ENCODE measurements around the gene PHC3. TPM values are rescaled to one million over a fixed set of nuclear protein-coding genes. Genes with fewer than 3 reads are reported as not detected.

PHC3 gene
- total and polyA plus RNA-seq, 2 of the 13 experiments (the other 11 are each of a cell fraction or from before 2014, with no cell fraction given): 24.1 to 49.0 TPM

DNA sequence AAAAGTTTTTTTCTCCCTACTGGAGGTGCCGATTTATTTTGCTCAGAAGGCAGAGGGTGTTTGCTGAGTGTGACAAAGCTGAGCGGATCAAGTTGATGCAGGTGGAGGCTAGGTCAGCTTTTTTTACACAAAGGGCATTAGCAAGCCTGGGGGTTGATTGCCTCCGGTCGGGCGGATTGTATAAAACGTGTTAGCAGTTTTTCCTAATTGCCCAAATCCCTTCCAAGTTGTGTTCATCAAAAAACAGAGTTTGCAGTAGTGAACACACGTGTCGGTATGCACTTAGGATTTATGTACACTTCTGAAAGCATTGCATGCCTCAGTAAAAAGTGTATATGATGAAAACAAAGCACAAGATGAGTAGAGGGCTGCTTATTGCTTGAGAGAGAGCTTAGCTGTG, 141.1 kb downstream of the PHC3 start (continued):
- no peak for TF ChIP-seq NAIF1 (CRISPR knock-in tag; IDR thresholded peaks at IDR 0.05; ENCODE audit: borderline replicate concordance)
- TF ChIP-seq, protein P1, sequence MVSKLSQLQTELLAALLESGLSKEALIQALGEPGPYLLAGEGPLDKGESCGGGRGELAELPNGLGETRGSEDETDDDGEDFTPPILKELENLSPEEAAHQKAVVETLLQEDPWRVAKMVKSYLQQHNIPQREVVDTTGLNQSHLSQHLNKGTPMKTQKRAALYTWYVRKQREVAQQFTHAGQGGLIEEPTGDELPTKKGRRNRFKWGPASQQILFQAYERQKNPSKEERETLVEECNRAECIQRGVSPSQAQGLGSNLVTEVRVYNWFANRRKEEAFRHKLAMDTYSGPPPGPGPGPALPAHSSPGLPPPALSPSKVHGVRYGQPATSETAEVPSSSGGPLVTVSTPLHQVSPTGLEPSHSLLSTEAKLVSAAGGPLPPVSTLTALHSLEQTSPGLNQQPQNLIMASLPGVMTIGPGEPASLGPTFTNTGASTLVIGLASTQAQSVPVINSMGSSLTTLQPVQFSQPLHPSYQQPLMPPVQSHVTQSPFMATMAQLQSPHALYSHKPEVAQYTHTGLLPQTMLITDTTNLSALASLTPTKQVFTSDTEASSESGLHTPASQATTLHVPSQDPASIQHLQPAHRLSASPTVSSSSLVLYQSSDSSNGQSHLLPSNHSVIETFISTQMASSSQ (IDR thresholded peaks at IDR 0.05; ENCODE audit: low read depth): no peak
- TF ChIP-seq, protein P1 (CRISPR knock-in tag; IDR thresholded peaks at IDR 0.05; ENCODE audit: borderline replicate concordance): no peak

DNA sequence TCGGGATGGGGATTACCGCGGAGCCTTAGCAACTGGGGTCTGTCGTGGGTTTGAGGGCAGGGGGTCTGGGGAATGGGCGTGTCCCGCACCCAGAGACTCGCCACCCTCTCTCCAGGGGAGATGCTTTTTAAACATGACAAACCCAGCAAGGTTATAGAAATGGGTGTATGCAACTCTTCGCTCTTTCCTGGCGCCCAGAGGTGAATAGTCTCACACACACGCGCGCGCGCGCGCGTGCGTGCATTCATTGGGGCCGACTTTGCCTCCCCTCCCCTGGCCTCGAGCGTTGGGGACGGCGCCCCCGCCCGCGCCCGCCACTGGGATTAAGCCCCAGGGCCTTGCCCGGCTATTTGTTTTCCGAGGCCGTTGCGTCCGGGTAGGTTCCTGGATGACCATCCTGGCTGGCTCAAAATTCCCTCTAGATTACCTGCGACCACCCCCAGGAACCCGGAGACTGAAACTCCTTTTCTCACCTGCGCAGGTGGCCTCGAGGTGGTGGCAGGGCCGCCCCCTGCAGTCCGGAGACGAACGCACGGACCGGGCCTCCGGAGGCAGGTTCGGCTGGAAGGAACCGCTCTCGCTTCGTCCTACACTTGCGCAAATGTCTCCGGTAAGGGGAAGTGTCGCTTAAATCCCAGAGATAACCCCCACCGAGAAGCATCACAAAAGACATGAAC, 143.0 kb downstream of the PHC3 start:
- Histone ChIP-seq H3K27me3 (ENCODE audit: control insufficient read depth in 1 of 2, insufficient read depth in 2 of 2, low read length in 2 of 2) (no peaks in the 10 kb centered on the region; a peak in 1 of 5 replicates), H4K20me1 (ENCODE audit: insufficient read depth, low read length) (no peaks in the 10 kb centered on the region), H3K4me2 (ENCODE audit: low read depth, low read length) (peak overlapping the region; percentile 95), H2AFZ (ENCODE audit: low read length) (no peak overlapping the region), H3K9ac (ENCODE audit: insufficient read depth, low read depth, low read length) (peak overlapping the region; percentile 56), H3K9me3 (ENCODE audit: low read length) (no peaks in the 10 kb centered on the region), H3K36me3 (replicated peaks in 1 of 2; ENCODE audit: control insufficient read depth in 1 of 2, insufficient read depth in 2 of 2, low read length in 2 of 2) (no peaks in the 10 kb centered on the region), H3K4me1 (ENCODE audit: insufficient read depth, low read length) (no peaks in the 10 kb centered on the region), H3K27ac (ENCODE audit: extremely low read length, insufficient read depth, low read length) (peak overlapping the region; percentile 34), H3K79me2 (ENCODE audit: insufficient read depth, low read length) (no peaks in the 10 kb centered on the region), H3K4me3 (replicated peaks in 1 of 3; ENCODE audit: insufficient read depth in 1 of 3, low read depth in 2 of 3, low read length in 3 of 3) (peak overlapping the region; percentile 53 to 85 (median 80))
- DNase-seq (ENCODE audit: low spot score): no peak
- ATAC-seq: peak; percentile 10
- BruUV-seq (replicated peaks): TSS peak; percentile 51
- in situ Hi-C loops (cut with HindIII; ENCODE audit: extremely low pct_ligation_motif_present, low pct_unique_long_range_greater_than_20kb) (loop anchor here (10.0 kb wide), 1 partner anchor 174 kb away; the partner anchor contains the start of gene LRRC31), intact Hi-C loops (cut with micrococcal nuclease; ENCODE audit: unreplicated experiment) (loop anchor here (2.0 to 5.0 kb wide), 2 partner anchors 72 to 176 kb away; partner anchors contain the start of gene SEC62)
- POLR2A ChIA-PET: interaction anchor here (1.3 kb wide), 1 partner anchor 40 kb away, joined by 6 read pairs; no protein-coding TSS in a partner anchor
- FAIRE-seq: no peak
- CTCF ChIA-PET (ENCODE audit: low intra/inter-chr PET ratio, low total read pairs): interaction anchor here (2.7 kb wide), 1 partner anchor 175 kb away, joined by 7 read pairs; no protein-coding TSS in a partner anchor
- WGBS (ENCODE audit: low lambda C conversion rate): 25% methylated on average over 25 of the region's 51 CpGs
- TF ChIP-seq KMT2B (CRISPR knock-in tag; IDR thresholded peaks at IDR 0.05) (0 out of 2 replicates have a peak, but pooled peaks have one; percentile 3), TBX2 (CRISPR knock-in tag; IDR thresholded peaks at IDR 0.05; ENCODE audit: borderline replicate concordance) (no peak), ZNF224 (CRISPR knock-in tag; IDR thresholded peaks at IDR 0.05) (peak; percentile 9; the same call in 1 of the 2 replicates), KDM5B (CRISPR knock-in tag; IDR thresholded peaks at IDR 0.05; ENCODE audit: borderline replicate concordance) (peak; percentile 36; the same call in 1 of the 2 replicates), ZNF468 (CRISPR knock-in tag; IDR thresholded peaks at IDR 0.05) (no peak), ZNF703 (CRISPR knock-in tag; IDR thresholded peaks at IDR 0.05; ENCODE audit: borderline replicate concordance) (no peak), GATAD2A (CRISPR knock-in tag; IDR thresholded peaks at IDR 0.05) (0 out of 2 replicates have a peak, but pooled peaks have one; percentile 11), ZFP36L2 (CRISPR knock-in tag; IDR thresholded peaks at IDR 0.05) (no peak), ZNF225 (CRISPR knock-in tag; IDR thresholded peaks at IDR 0.05) (no peak), REL (CRISPR knock-in tag; conservative IDR thresholded peaks at IDR 0.05) (0 out of 2 replicates have a peak, but pooled peaks have one; percentile 35), MTA1 (CRISPR knock-in tag; IDR thresholded peaks at IDR 0.05; ENCODE audit: borderline replicate concordance) (0 out of 2 replicates have a peak, but pooled peaks have one; percentile 11), NRL (CRISPR knock-in tag; IDR thresholded peaks at IDR 0.05; ENCODE audit: borderline replicate concordance) (0 out of 2 replicates have a peak, but pooled peaks have one; percentile 32), NKX3-1 (CRISPR knock-in tag; IDR thresholded peaks at IDR 0.05) (no peak; the same call in 1 of the 2 replicates)
- TF ChIP-seq, protein P2, sequence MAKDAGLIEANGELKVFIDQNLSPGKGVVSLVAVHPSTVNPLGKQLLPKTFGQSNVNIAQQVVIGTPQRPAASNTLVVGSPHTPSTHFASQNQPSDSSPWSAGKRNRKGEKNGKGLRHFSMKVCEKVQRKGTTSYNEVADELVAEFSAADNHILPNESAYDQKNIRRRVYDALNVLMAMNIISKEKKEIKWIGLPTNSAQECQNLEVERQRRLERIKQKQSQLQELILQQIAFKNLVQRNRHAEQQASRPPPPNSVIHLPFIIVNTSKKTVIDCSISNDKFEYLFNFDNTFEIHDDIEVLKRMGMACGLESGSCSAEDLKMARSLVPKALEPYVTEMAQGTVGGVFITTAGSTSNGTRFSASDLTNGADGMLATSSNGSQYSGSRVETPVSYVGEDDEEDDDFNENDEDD (CRISPR knock-in tag; IDR thresholded peaks at IDR 0.05; ENCODE audit: borderline replicate concordance): no peak
